A673 (cell line): ENCODE results near the gene ZNF496. TPM values are rescaled to one million over a fixed set of nuclear protein-coding genes. Genes with fewer than 3 reads are reported as not detected.
"Not testable (repeated sequence)": the region's sequence is repeated elsewhere in the genome, so short reads cannot be mapped to it uniquely, and the experiment has no call there.

Experiments used
- BruUV-seq: library from RNA; stranded (reverse); fragments of 400-500 nt; replicated peaks from 2 replicates; lab custom pipeline; 2021; lab: Mats Ljungman, UMichigan
- CTCF ChIA-PET: fragments of 300-600 bp; sonication (Branson Sonifier 250); formaldehyde crosslinking; loops from one replicate; lab custom pipeline; 2022; ENCODE audit warnings: antibody characterized with exemption; lab: Charles Lee
- POLR2A ChIA-PET: fragments of 300-600 bp; sonication (Branson Sonifier 250); formaldehyde crosslinking; loops from one replicate; lab custom pipeline; 2022; ENCODE audit warnings: antibody characterized with exemption; ENCODE audit not compliant: low non-redundant PET; lab: Charles Lee
- DNase-seq: peaks from one replicate; pipeline ENCODE4 v3.0.0-alpha.2; 2015; ENCODE audit warnings: low spot score
- H3K27ac ChIP-seq: fragments of 200-600 bp; sonication (generic); 2 replicates; pipeline ENCODE4 v1.5.1; 2016; ENCODE audit warnings: mixed run types, low read depth, mild to moderate bottlenecking, mixed read lengths, antibody characterized with exemption, low read length; ENCODE audit not compliant: poor library complexity, severe bottlenecking
- H3K27me3 ChIP-seq: fragments of 200-600 bp; sonication (generic); replicated peaks from 2 replicates; pipeline ENCODE4 v1.6.1; 2017; ENCODE audit warnings: mixed run types, low read depth, mild to moderate bottlenecking, mixed read lengths, antibody characterized with exemption, low read length; ENCODE audit not compliant: insufficient read depth, poor library complexity
- H3K36me3 ChIP-seq: fragments of 200-600 bp; sonication (generic); 2 replicates; pipeline ENCODE4 v1.6.1; 2016; ENCODE audit warnings: mixed run types, mild to moderate bottlenecking, mixed read lengths, antibody characterized with exemption, low read length; ENCODE audit not compliant: insufficient read depth, poor library complexity, severe bottlenecking
- H3K4me1 ChIP-seq: fragments of 200-600 bp; sonication (generic); 2 replicates; pipeline ENCODE4 v1.6.1; 2017; ENCODE audit warnings: mixed run types, mild to moderate bottlenecking, mixed read lengths, antibody characterized with exemption, low read length; ENCODE audit not compliant: insufficient read depth, poor library complexity, severe bottlenecking
- H3K4me3 ChIP-seq: fragments of 200-600 bp; sonication (generic); 2 replicates; pipeline ENCODE4 v1.5.1; 2016; ENCODE audit warnings: low read depth, mixed run types, mild to moderate bottlenecking, mixed read lengths, low read length; ENCODE audit not compliant: poor library complexity, severe bottlenecking
- H3K9me3 ChIP-seq: fragments of 200-600 bp; sonication (generic); 2 replicates; pipeline ENCODE4 v1.6.1; 2016; ENCODE audit warnings: mixed run types, low read depth, mild to moderate bottlenecking, mixed read lengths, antibody characterized with exemption, low read length; ENCODE audit not compliant: poor library complexity, severe bottlenecking
- CTCF ChIP-seq: fragments of 300-800, 200-600 bp; sonication (generic); conservative IDR thresholded peaks from 2 replicates; pipeline ENCODE4 v1.5.1; 2017; ENCODE audit warnings: low read depth, mild to moderate bottlenecking, antibody characterized with exemption, low read length, moderate library complexity, mixed read lengths
- EZH2 ChIP-seq: fragments of 200-600 bp; sonication (generic); IDR thresholded peaks from 2 replicates; pipeline ENCODE4 v1.6.1; 2017; ENCODE audit warnings: borderline replicate concordance, low read depth, mild to moderate bottlenecking, mixed read lengths, antibody characterized with exemption, low read length; ENCODE audit not compliant: poor library complexity, severe bottlenecking
- intact Hi-C: fragments of 100-400 bp; cut with micrococcal nuclease; formaldehyde crosslinking; loops from one replicate; pipeline ENCODE4 v1.10.0; 2022; ENCODE audit not compliant: unreplicated experiment
- total RNA-seq: library from RNA; stranded (reverse); gene quantifications from 2 replicates; pipeline ENCODE4 v1.2.3, GENCODE V29; 2021

The ZNF496 gene
- total RNA-seq, 1 experiment from 2014 or later = 30.2 TPM

DNA sequence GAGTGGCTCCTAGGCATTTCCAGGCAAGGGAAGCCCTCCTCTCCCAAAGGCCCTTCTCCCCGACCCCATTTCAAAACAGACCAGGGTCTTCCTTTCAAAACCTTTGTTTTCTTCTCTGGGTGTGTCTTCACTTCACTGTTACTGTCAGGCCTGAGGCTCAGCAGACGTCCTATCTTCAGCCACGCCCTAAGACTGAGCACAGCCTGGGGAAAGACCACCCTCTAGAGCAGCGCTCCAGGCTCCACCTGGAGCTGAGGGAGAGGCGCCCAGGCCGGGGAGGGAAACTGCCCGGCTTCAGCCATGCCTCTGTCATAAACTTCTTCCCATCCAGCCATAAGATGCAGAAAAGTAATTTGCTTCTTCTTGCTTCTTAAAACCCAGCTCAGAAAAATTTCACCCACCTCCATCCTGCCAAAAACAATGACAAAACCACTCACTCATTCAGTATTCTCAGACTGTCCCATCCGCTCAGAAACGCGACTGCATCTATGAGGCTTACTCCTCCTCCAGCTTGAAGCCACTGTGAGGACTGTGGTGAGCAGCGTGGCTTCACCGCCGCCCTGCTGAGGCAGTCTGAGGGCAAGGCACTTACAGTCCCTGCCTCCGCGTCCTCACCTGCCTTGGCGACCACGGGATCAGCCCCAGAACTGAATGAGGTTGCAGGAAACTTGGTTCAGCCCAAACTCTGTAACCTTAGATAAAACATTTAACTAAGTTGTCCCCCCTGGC lies 39.7 kb downstream of the ZNF496 start:
- intact Hi-C loops = no loop called here
- no peaks in the 10 kb centered on the region for H3K4me1 ChIP-seq
- TF ChIP-seq CTCF (no peak), EZH2 (no peak)
- H3K36me3 ChIP-seq = no peaks in the 10 kb centered on the region
- H3K27ac ChIP-seq = no peak overlapping the region
- no peak overlapping the region for H3K4me3 ChIP-seq
- no TSS peak for BruUV-seq
- no peak for DNase-seq
- H3K9me3 ChIP-seq = no peaks in the 10 kb centered on the region
- ChIA-PET POLR2A (no interaction called here), CTCF (no interaction called here)
- H3K27me3 ChIP-seq = no peaks in the 10 kb centered on the region

GRCh38 chr1:247291161-247291560 lies 40.5 kb downstream of the ZNF496 start:
- intact Hi-C loops = no loop called here
- BruUV-seq = no TSS peak
- Histone ChIP-seq H3K9me3 (no peaks in the 10 kb centered on the region), H3K27me3 (no peaks in the 10 kb centered on the region), H3K4me3 (no peak overlapping the region), H3K27ac (no peak overlapping the region), H3K4me1 (no peaks in the 10 kb centered on the region), H3K36me3 (no peaks in the 10 kb centered on the region)
- DNase-seq = no peak
- ChIA-PET POLR2A (no interaction called here), CTCF (no interaction called here)
- TF ChIP-seq EZH2 = no peak
- no peak for TF ChIP-seq CTCF

- POLR2A ChIA-PET = no interaction called here
- Histone ChIP-seq H3K27ac (no peak overlapping the region), H3K9me3 (no peaks in the 10 kb centered on the region), H3K4me3 (no peak overlapping the region), H3K27me3 (no peaks in the 10 kb centered on the region), H3K4me1 (no peaks in the 10 kb centered on the region), H3K36me3 (no peaks in the 10 kb centered on the region)
- CTCF ChIA-PET = no interaction called here
- TF ChIP-seq CTCF = no peak
- TF ChIP-seq EZH2 = no peak
- intact Hi-C loops = no loop called here
- DNase-seq = no peak
- BruUV-seq = no TSS peak
Observed at GRCh38 chr1:247290576-247290975, 41.1 kb downstream of the ZNF496 start.

GRCh38 chr1:247289274-247289892 lies 42.3 kb downstream of the ZNF496 start:
- H3K4me3 ChIP-seq, H3K9me3 ChIP-seq, H3K27me3 ChIP-seq, CTCF ChIA-PET, H3K36me3 ChIP-seq, H3K27ac ChIP-seq, intact Hi-C loops, BruUV-seq, DNase-seq, H3K4me1 ChIP-seq, POLR2A ChIA-PET: not testable (repeated sequence)
